Activated CD8-positive, alpha-beta memory T cell treated with anti-CD3 and anti-CD28 coated beads, Interleukin-2, amount 10 ng/mL, durations not matched to agents 7 days and 5 days (primary cell): ENCODE results near the gene STXBP1. TPM values are rescaled to one million over a fixed set of nuclear protein-coding genes. Genes with fewer than 3 reads are reported as not detected.

ENCODE experiments used
- ATAC-seq: fragments of 150-1000 bp; cut with Tn5 transposase; one replicate; pipeline ENCODE4 v1.10.0; 2021; ENCODE audit warnings: moderate library complexity
- CTCF ChIA-PET: fragments of 350-600 bp; sonication (Branson Sonifier 250); formaldehyde crosslinking; loops from one replicate; lab custom pipeline; 2021; ENCODE audit warnings: antibody characterized with exemption; lab: Charles Lee
- DNase-seq: peaks from one replicate; pipeline ENCODE4 v3.0.0-alpha.2; 2020
- H3K27ac Mint-ChIP-seq: one replicate; pipeline ENCODE4 v1.8.0; 2021; ENCODE audit warnings: mild to moderate bottlenecking, mixed read lengths
- H3K27me3 Mint-ChIP-seq: one replicate; pipeline ENCODE4 v1.8.0; 2021; ENCODE audit warnings: mixed read lengths
- H3K36me3 Mint-ChIP-seq: one replicate; pipeline ENCODE4 v1.8.0; 2021; ENCODE audit warnings: mild to moderate bottlenecking, mixed read lengths
- H3K4me1 Mint-ChIP-seq: one replicate; pipeline ENCODE4 v1.8.0; 2021; ENCODE audit warnings: mixed read lengths
- H3K4me3 Mint-ChIP-seq: one replicate; pipeline ENCODE4 v1.8.0; 2021; ENCODE audit warnings: mild to moderate bottlenecking, moderate library complexity, mixed read lengths
- H3K9me3 Mint-ChIP-seq: one replicate; pipeline ENCODE4 v1.8.0; 2022; ENCODE audit warnings: low read depth, mixed read lengths
- total RNA-seq, 2 experiments: library from RNA; stranded (reverse); gene quantifications; one replicate each; pipeline ENCODE4 v1.2.3, GENCODE V29; 2021

STXBP1 gene
- total RNA-seq, result 10 to 100 TPM; 22.8 to 26.0 TPM

GRCh38 chr9:127611899-127612790, at the start of gene STXBP1:
Gene STXBP1, plus strand, starts transcription at chr9:127612277. Its CDS starts 127 bp downstream, at chr9:127612404.
- Mint-ChIP-seq H3K4me3 (peak within 1 kb of the TSS; percentile 85), H3K4me1 (peaks cover 31% of the 10 kb centered on the region), H3K27me3 (peaks cover 42% of the 10 kb centered on the region), H3K36me3 (no peaks in the 10 kb centered on the region), H3K27ac (peak within 1 kb of the TSS; percentile 58), H3K9me3 (no peaks in the 10 kb centered on the region)
- CTCF ChIA-PET, result interaction anchor here (1.0 to 5.6 kb wide), 9 partner anchors 22 to 157 kb away, joined by 3 to 37 read pairs (median 3); partner anchors contain the start of genes PTRH1, TOR2A and TTC16
- DNase-seq (peak; percentile 90), ATAC-seq (peak; percentile 91)

GRCh38 chr9:127562279-127562796, 49.7 kb upstream of the STXBP1 start:
- CTCF ChIA-PET, result interaction anchor here (1.3 kb wide), 1 partner anchor 16 kb away, joined by 4 read pairs; no protein-coding TSS in a partner anchor
- H3K9me3 Mint-ChIP-seq, result no peaks in the 10 kb centered on the region
- H3K27me3 Mint-ChIP-seq, result no peaks in the 10 kb centered on the region
- H3K36me3 Mint-ChIP-seq, result peaks cover 8% of the 10 kb centered on the region
- DNase-seq (no peak), ATAC-seq (no peak)
- H3K27ac Mint-ChIP-seq, result no peak overlapping the region
- peaks cover 70% of the 10 kb centered on the region for H3K4me1 Mint-ChIP-seq
- H3K4me3 Mint-ChIP-seq, result no peak overlapping the region

GRCh38 chr9:127562841-127563401, 49.2 kb upstream of the STXBP1 start:
- H3K9me3 Mint-ChIP-seq, result no peaks in the 10 kb centered on the region
- no peak overlapping the region for H3K27ac Mint-ChIP-seq
- no peak overlapping the region for H3K4me3 Mint-ChIP-seq
- DNase-seq (no peak), ATAC-seq (no peak)
- H3K27me3 Mint-ChIP-seq, result no peaks in the 10 kb centered on the region
- peaks cover 12% of the 10 kb centered on the region for H3K36me3 Mint-ChIP-seq
- CTCF ChIA-PET, result interaction anchor here (1.3 kb wide), 1 partner anchor 15 kb away, joined by 4 read pairs; no protein-coding TSS in a partner anchor
- peaks cover 69% of the 10 kb centered on the region for H3K4me1 Mint-ChIP-seq

- peaks cover 12% of the 10 kb centered on the region for H3K36me3 Mint-ChIP-seq
- ATAC-seq (no peak), DNase-seq (no peak)
- CTCF ChIA-PET, result no interaction called here
- no peak overlapping the region for H3K27ac Mint-ChIP-seq
- H3K4me3 Mint-ChIP-seq, result no peak overlapping the region
- H3K4me1 Mint-ChIP-seq, result peaks cover 62% of the 10 kb centered on the region
- H3K9me3 Mint-ChIP-seq, result no peaks in the 10 kb centered on the region
- no peaks in the 10 kb centered on the region for H3K27me3 Mint-ChIP-seq
Observed at GRCh38 chr9:127563579-127563978, 48.5 kb upstream of the STXBP1 start.

GRCh38 chr9:127565231-127565630, 46.8 kb upstream of the STXBP1 start:
- ATAC-seq (no peak), DNase-seq (no peak)
- Mint-ChIP-seq H3K9me3 (no peaks in the 10 kb centered on the region), H3K27ac (no peak overlapping the region), H3K36me3 (peaks cover 10% of the 10 kb centered on the region), H3K4me3 (no peak overlapping the region), H3K27me3 (no peaks in the 10 kb centered on the region), H3K4me1 (peaks cover 54% of the 10 kb centered on the region)
- CTCF ChIA-PET, result interaction anchor here (1.4 kb wide), 1 partner anchor 169 kb away, joined by 4 read pairs; the partner anchor contains the start of gene TOR2A

GRCh38 chr9:127566351-127567001, 45.6 kb upstream of the STXBP1 start:
- ATAC-seq, result no peak
- CTCF ChIA-PET, result interaction anchor here (1.4 to 1.6 kb wide), 2 partner anchors 40 to 168 kb away, joined by 4 to 6 read pairs; partner anchors contain the start of gene TOR2A
- DNase-seq, result no peak
- Mint-ChIP-seq H3K4me1 (peaks cover 50% of the 10 kb centered on the region), H3K9me3 (no peaks in the 10 kb centered on the region), H3K27ac (no peak overlapping the region), H3K27me3 (no peaks in the 10 kb centered on the region), H3K4me3 (peak overlapping the region; percentile 77), H3K36me3 (peaks cover 10% of the 10 kb centered on the region)

DNA sequence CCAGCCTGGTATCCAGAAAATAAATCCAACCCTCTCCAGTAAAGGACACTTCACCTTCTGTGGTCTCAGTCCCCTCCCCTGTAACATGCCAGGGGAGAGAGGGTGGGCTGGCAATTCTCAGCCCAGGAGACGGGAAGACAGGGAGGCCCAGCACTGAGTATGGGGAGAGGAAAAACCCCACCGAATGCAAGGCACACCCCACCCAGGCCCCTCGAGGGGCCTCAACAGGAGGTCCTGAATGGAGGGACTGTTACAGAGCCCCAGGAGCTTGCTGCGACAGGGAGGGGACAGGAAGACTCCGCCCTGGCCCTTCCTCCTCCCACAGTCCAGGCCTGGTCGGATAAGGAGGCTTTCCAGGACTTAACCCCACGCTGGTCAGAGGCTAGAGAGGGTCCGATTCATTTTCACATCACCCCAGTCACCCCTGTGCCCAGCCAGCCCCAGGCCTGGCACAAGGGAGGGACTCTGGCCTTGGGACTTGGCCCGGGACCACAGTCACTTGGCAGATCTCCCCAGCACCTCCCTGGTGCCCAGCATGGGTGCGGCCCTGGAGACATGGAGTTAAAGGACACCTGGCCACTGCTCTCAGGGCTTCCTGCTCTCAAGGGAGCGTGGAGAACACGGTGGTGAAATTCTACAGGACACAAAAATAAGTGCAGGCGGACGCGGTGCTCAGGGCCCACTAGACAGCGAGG, 44.9 kb upstream of the STXBP1 start:
- Mint-ChIP-seq H3K9me3 (no peaks in the 10 kb centered on the region), H3K27me3 (no peaks in the 10 kb centered on the region), H3K4me3 (peak overlapping the region; percentile 77), H3K36me3 (peaks cover 10% of the 10 kb centered on the region), H3K27ac (no peak overlapping the region), H3K4me1 (peaks cover 47% of the 10 kb centered on the region)
- CTCF ChIA-PET, result interaction anchor here (0.8 to 1.6 kb wide), 3 partner anchors 9 to 41 kb away, joined by 3 to 6 read pairs (median 4); no protein-coding TSS in a partner anchor
- no peak for ATAC-seq
- DNase-seq, result no peak

DNA sequence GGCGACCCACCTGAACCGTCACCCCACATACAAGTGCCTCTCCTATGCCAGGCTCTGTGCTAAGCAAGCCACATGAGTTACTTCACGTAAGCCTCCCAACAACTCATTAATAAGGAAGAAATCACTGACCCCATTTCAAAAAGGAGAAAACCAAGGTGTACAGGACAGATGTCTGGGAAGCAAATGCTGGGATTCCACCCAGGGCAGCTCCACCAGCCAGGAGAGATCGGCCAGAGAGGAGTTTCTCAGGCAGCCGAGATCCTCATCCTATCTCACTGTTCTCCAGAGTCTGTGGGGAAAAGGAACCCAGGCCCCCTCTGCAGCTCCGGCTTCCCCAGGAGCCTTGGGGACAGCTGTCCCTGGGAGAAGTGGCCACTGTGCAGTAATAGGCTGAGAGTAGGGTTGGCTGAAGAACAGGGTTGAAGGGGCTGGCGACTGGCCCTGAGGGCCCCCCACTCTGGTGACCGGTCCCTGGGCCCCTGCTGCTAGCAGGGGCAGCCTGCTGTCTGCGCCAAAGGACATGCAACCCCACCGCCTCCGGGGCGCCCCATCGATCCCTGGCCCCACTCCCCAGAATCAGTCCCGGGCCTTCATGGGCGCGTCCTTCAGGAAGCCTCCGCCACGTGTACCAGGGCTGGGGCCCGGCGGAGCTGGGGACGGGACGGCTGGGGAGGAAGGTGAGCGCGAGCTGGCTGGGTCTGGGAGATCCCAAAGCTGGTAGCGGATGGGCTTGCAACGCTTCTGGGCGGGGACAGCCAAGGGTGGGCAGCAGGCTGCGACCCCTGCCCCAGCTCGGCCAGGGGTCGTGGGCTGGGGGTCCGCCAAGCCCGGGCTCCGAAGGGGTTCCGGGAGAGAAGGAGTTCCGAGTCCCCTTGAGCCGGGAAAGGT, 44.1 kb upstream of the STXBP1 start:
- no peaks in the 10 kb centered on the region for H3K27me3 Mint-ChIP-seq
- peaks cover 8% of the 10 kb centered on the region for H3K36me3 Mint-ChIP-seq
- DNase-seq (no peak), ATAC-seq (no peak)
- CTCF ChIA-PET, result interaction anchor here (0.6 to 1.5 kb wide), 3 partner anchors 10 to 42 kb away, joined by 3 to 4 read pairs (median 3); no protein-coding TSS in a partner anchor
- peak overlapping the region; percentile 52 for H3K27ac Mint-ChIP-seq
- no peaks in the 10 kb centered on the region for H3K9me3 Mint-ChIP-seq
- peak overlapping the region; percentile 77 for H3K4me3 Mint-ChIP-seq
- peaks cover 46% of the 10 kb centered on the region for H3K4me1 Mint-ChIP-seq

- CTCF ChIA-PET, result interaction anchor here (1.5 kb wide), 1 partner anchor 10 kb away, joined by 4 read pairs; no protein-coding TSS in a partner anchor
- no peak for DNase-seq
- Mint-ChIP-seq H3K4me3 (peak overlapping the region; percentile 77), H3K27me3 (no peaks in the 10 kb centered on the region), H3K4me1 (peaks cover 51% of the 10 kb centered on the region), H3K36me3 (peaks cover 7% of the 10 kb centered on the region), H3K27ac (no peak overlapping the region), H3K9me3 (no peaks in the 10 kb centered on the region)
- ATAC-seq, result no peak
Observed at GRCh38 chr9:127568618-127568970, 43.5 kb upstream of the STXBP1 start.

GRCh38 chr9:127568971-127569885, 42.8 kb upstream of the STXBP1 start:
- H3K4me1 Mint-ChIP-seq, result peaks cover 58% of the 10 kb centered on the region
- ATAC-seq, result peak; percentile 85
- CTCF ChIA-PET, result interaction anchor here (0.6 to 3.1 kb wide), 11 partner anchors 10 to 166 kb away, joined by 3 to 12 read pairs (median 4); partner anchors contain the start of gene TOR2A

More at GRCh38 chr9:127568971-127569885, 42.8 kb upstream of the STXBP1 start:
- DNase-seq, result peak; percentile 88
- Mint-ChIP-seq H3K27ac (peak overlapping the region; percentile 95), H3K27me3 (no peaks in the 10 kb centered on the region), H3K9me3 (no peaks in the 10 kb centered on the region), H3K4me3 (peak overlapping the region; percentile 75), H3K36me3 (peaks cover 6% of the 10 kb centered on the region)
